ENCODE results near the gene MIB1. TPM values are rescaled to one million over a fixed set of nuclear protein-coding genes. Genes with fewer than 3 reads are reported as not detected.
"Not testable (repeated sequence)": the region's sequence is repeated elsewhere in the genome, so short reads cannot be mapped to it uniquely, and the experiment has no call there.

Gene MIB1
- total RNA-seq, 3 donors from 2014 or later, result 35.0 to 55.2 (median 37.7) TPM

- H3K4me3 ChIP-seq, result no peak overlapping the region
- DNase-seq (ENCODE audit: low spot score in 2 of 2), result no peak
- H3K27me3 ChIP-seq, result no peaks in the 10 kb centered on the region
- no peaks in the 10 kb centered on the region for H3K4me1 ChIP-seq
- H3K36me3 ChIP-seq, result no peaks in the 10 kb centered on the region
- H3K27ac ChIP-seq, result no peak overlapping the region
- intact Hi-C loops (cut with DNase I; ENCODE audit: low total_unique reads), result no loop called here
- TF ChIP-seq, protein P1, sequence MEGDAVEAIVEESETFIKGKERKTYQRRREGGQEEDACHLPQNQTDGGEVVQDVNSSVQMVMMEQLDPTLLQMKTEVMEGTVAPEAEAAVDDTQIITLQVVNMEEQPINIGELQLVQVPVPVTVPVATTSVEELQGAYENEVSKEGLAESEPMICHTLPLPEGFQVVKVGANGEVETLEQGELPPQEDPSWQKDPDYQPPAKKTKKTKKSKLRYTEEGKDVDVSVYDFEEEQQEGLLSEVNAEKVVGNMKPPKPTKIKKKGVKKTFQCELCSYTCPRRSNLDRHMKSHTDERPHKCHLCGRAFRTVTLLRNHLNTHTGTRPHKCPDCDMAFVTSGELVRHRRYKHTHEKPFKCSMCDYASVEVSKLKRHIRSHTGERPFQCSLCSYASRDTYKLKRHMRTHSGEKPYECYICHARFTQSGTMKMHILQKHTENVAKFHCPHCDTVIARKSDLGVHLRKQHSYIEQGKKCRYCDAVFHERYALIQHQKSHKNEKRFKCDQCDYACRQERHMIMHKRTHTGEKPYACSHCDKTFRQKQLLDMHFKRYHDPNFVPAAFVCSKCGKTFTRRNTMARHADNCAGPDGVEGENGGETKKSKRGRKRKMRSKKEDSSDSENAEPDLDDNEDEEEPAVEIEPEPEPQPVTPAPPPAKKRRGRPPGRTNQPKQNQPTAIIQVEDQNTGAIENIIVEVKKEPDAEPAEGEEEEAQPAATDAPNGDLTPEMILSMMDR (IDR thresholded peaks at IDR 0.05), result no peak
- TF ChIP-seq POLR2AphosphoS5 (IDR thresholded peaks at IDR 0.05), result no peak
- no peak for TF ChIP-seq POLR2A (IDR thresholded peaks at IDR 0.05)
- no peaks in the 10 kb centered on the region for H3K9me3 ChIP-seq
These were observed 28.6 kb downstream of the MIB1 start for GRCh38 chr18:21769206-21769605.

GRCh38 chr18:21774722-21775121 is 34.1 kb downstream of the MIB1 start:
- intact Hi-C loops (cut with DNase I; ENCODE audit: low total_unique reads), result no loop called here
- no peaks in the 10 kb centered on the region for H3K36me3 ChIP-seq
- no peak for DNase-seq (ENCODE audit: low spot score in 2 of 2)
- no peak overlapping the region for H3K4me3 ChIP-seq
- H3K27ac ChIP-seq, result no peak overlapping the region
- H3K27me3 ChIP-seq, result no peaks in the 10 kb centered on the region
- no peaks in the 10 kb centered on the region for H3K9me3 ChIP-seq
- no peaks in the 10 kb centered on the region for H3K4me1 ChIP-seq
- TF ChIP-seq, protein P1 (IDR thresholded peaks at IDR 0.05), result no peak
- TF ChIP-seq POLR2AphosphoS5 (IDR thresholded peaks at IDR 0.05) (no peak), POLR2A (IDR thresholded peaks at IDR 0.05) (no peak)

GRCh38 chr18:21777814-21778213 is 37.2 kb downstream of the MIB1 start:
- intact Hi-C loops (cut with DNase I; ENCODE audit: low total_unique reads), result no loop called here
- H3K36me3 ChIP-seq, result no peaks in the 10 kb centered on the region

GRCh38 chr18:21786526-21786925 is 45.9 kb downstream of the MIB1 start:
- TF ChIP-seq POLR2AphosphoS5 (IDR thresholded peaks at IDR 0.05) (no peak), POLR2A (IDR thresholded peaks at IDR 0.05) (no peak)
- intact Hi-C loops (cut with DNase I; ENCODE audit: low total_unique reads), result no loop called here
- Histone ChIP-seq H3K27me3 (no peaks in the 10 kb centered on the region), H3K9me3 (peaks cover 10 to 16% of the 10 kb centered on the region in 2 donors), H3K36me3 (peaks cover 10% of the 10 kb centered on the region), H3K4me3 (no peak overlapping the region), H3K4me1 (no peaks in the 10 kb centered on the region), H3K27ac (no peak overlapping the region)
- no peak for DNase-seq (ENCODE audit: low spot score in 2 of 2)

More at GRCh38 chr18:21777814-21778213, 37.2 kb downstream of the MIB1 start:
- H3K4me3 ChIP-seq, result no peak overlapping the region
- TF ChIP-seq POLR2AphosphoS5 (IDR thresholded peaks at IDR 0.05), result no peak
- no peak for TF ChIP-seq POLR2A (IDR thresholded peaks at IDR 0.05)
- TF ChIP-seq, protein P1 (IDR thresholded peaks at IDR 0.05), result no peak
- no peaks in the 10 kb centered on the region for H3K9me3 ChIP-seq
- no peaks in the 10 kb centered on the region for H3K27me3 ChIP-seq
- no peak overlapping the region for H3K27ac ChIP-seq
- DNase-seq (ENCODE audit: low spot score in 2 of 2), result no peak
- no peaks in the 10 kb centered on the region for H3K4me1 ChIP-seq

- H3K4me1 ChIP-seq; DNase-seq (ENCODE audit: low spot score in 2 of 2); H3K27me3 ChIP-seq; intact Hi-C loops (cut with DNase I; ENCODE audit: low total_unique reads); H3K27ac ChIP-seq; H3K4me3 ChIP-seq; H3K36me3 ChIP-seq; H3K9me3 ChIP-seq: not testable (repeated sequence)
These were observed 55.5 kb downstream of the MIB1 start for GRCh38 chr18:21796089-21796488.

DNA sequence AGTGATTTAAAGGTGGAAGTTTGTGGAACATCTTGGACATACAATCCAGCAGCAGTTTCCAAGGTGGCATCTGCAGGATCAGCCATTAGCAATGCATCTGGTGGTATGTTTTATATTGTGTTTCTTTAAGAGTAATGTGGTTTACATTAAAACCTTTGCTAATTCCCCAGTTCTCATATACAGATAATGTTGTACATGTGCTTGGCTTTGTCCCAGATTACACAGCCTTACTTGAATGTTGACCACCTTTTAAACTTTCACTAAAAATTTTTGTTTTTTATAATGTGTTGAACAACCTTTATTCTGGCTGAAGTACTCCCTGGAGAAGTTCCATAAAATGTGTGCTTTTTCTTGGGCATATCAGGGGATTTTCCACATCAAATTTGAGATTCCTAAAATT is 57.5 kb downstream of the MIB1 start:
- Histone ChIP-seq H3K4me3 (no peak overlapping the region), H3K27me3 (no peaks in the 10 kb centered on the region), H3K9me3 (no peaks in the 10 kb centered on the region), H3K4me1 (no peaks in the 10 kb centered on the region), H3K27ac (no peak overlapping the region), H3K36me3 (no peaks in the 10 kb centered on the region)
- TF ChIP-seq, protein P1 (IDR thresholded peaks at IDR 0.05), result no peak
- no peak for TF ChIP-seq POLR2A (IDR thresholded peaks at IDR 0.05)
- no peak for TF ChIP-seq POLR2AphosphoS5 (IDR thresholded peaks at IDR 0.05)
- DNase-seq (ENCODE audit: low spot score in 2 of 2), result no peak
- intact Hi-C loops (cut with DNase I; ENCODE audit: low total_unique reads), result no loop called here

Data from breast epithelium (tissue), 4 donors.